Inflammatory macrophage (primary cell): ENCODE measurements around the gene ABCA6.
"Not testable (repeated sequence)": the region's sequence is repeated elsewhere in the genome, so short reads cannot be mapped to it uniquely, and the experiment has no call there.

Source experiments
- DNase-seq, 2 donors: peaks; one replicate each; pipeline ENCODE4 v3.0.0-alpha.2; 2020 to 2022

Gene ABCA6

GRCh38 chr17:69072803-69073256 lies 68.9 kb downstream of the ABCA6 start:
- not testable (repeated sequence) for DNase-seq

- not testable (repeated sequence) for DNase-seq
Measured at GRCh38 chr17:69071233-69071586, 70.5 kb downstream of the ABCA6 start.

DNA sequence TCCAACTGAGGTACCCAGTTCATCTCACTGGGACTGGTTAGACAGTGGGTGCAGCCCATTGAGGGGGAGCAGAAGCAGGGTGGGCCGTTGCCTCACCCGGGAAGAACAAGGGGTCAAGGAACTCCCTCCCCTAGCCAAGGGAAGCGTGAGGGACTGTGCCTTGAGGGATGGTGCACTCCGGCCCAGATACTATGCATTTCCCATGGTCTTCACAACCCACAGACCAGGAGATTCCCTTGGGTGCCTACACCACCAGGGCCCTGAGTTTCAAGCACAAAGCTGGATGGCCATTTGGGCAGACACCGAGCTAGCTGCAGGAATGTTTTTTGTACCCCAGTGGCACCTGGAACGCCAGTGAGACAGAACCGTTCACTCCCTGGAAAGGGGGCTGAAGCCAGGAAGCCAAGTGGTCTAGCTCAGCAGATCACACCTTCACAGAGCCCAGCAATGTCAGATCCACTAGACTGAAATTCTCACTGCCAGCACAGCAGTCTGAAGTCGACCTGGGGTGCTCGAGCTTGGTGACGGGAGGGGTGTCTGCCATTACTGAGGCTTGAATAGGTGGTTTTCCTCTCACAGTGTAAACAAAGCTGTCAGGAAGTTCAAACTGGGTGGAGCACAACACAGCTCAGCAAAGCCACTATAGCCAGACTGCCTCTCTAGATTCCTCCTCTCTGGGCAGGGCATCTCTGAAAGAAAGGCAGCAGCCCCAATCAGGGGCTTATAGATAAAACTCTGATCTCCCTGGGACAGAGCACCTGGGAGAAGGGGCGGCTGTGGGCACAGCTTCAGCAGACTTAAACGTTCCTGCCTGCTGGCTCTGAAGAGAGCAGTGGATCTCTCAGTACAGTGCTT lies 71.1 kb downstream of the ABCA6 start:
- DNase-seq = not testable (repeated sequence)

GRCh38 chr17:69069226-69069750 lies 72.4 kb downstream of the ABCA6 start:
- DNase-seq = no peak

DNA sequence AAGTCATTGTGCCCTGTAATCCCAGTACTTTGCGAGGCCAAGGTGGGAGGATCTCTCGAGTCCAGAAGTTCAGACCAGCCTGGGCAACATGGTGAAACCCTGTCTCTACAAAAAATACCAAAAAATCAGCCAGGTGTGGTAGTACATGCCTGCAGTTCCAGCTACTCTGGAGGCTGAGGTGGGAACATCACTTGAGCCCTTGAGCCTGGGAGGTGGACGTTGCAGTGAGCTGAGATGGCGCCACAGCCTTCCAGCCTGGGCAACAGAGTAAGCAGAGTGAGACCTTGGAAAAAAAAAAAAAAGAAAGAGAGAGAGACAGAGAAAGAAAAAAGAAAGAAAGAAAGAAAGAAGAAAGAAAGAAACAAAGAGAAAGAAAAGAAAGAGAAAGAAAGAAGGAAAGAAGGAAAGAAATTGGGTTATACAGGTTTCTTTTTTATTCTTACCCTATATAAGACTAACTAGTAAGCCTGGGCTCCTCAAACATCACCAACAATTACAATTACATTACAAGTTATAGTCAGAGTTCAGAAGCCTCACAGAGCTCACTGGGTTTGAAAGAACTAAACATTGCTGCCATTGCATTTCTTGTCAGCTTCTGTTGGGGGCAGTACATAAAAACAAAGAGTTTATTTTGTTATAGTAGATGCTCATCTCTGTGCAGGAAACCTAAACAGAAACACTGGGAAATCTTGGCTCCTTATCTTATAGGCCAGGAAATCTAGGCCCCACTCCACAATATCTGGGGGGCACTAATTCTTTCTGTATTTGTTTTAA lies 74.2 kb downstream of the ABCA6 start:
- DNase-seq = no peak

GRCh38 chr17:69066482-69066881 lies 75.2 kb downstream of the ABCA6 start:
- peak; percentile 30 to 69 for DNase-seq

GRCh38 chr17:69065113-69065512 lies 76.6 kb downstream of the ABCA6 start:
- DNase-seq = no peak

- no peak for DNase-seq
Measured at GRCh38 chr17:69064476-69064875, 77.2 kb downstream of the ABCA6 start.

DNA sequence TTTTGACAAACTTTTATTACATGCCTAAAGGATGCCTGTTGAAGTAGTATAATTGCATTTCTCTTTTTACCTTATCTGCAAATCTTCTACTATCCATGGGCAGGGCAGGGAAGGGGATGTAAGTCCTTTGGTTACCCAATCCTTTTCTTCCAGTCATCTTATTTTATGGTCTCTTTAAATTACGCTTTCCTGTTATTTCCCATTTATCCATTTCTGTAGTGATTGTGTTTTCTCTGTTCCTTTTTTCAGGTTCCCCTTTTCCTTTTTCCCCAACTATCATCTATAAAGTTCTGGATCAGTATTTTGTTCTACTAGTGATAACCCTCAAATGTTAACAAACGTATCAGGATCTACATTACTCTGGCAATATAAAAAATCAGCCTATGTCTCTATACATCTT lies 77.7 kb downstream of the ABCA6 start:
- peak in 1 of 2 donors; percentile 51 for DNase-seq

- DNase-seq = no peak
Measured at GRCh38 chr17:69062860-69063581, 78.7 kb downstream of the ABCA6 start.

- no peak for DNase-seq
Measured at GRCh38 chr17:69061721-69062556, 79.8 kb downstream of the ABCA6 start.

DNA sequence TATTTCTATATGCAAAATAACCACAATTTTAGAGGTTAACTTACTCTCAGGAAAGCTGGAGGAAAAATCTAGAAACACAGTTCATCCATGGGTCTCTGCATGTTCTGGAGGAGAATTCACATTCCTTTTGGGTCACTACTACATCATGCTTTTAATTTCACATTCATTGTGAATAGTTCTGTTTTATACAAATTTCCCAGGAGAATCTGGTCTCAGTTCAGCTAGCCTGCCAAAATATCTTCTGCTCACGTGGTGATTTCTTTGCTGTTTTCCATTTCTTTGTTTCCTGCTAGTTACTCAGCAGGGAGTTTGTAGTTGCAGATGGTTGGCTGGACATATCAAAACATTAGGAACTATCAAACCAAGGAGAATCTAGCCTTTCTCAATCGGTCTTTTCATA lies 80.9 kb downstream of the ABCA6 start, which contains the start of gene ABCA9:
TSS of gene ABCA9 (minus strand) at position 106 of the 400 bp plus-strand sequence. CDS start 9,801 bp downstream, outside the sequence.
- DNase-seq = no peak

GRCh38 chr17:69059458-69060175 lies 82.1 kb downstream of the ABCA6 start:
- DNase-seq = no peak

GRCh38 chr17:69058165-69058564 lies 83.5 kb downstream of the ABCA6 start:
- DNase-seq = peak; percentile 30 to 32

GRCh38 chr17:69057280-69057679 lies 84.4 kb downstream of the ABCA6 start:
- no peak for DNase-seq

- DNase-seq = no peak
Measured at GRCh38 chr17:69056179-69056823, 85.4 kb downstream of the ABCA6 start.

- no peak for DNase-seq
Measured at GRCh38 chr17:69055334-69055733, 86.4 kb downstream of the ABCA6 start.

DNA sequence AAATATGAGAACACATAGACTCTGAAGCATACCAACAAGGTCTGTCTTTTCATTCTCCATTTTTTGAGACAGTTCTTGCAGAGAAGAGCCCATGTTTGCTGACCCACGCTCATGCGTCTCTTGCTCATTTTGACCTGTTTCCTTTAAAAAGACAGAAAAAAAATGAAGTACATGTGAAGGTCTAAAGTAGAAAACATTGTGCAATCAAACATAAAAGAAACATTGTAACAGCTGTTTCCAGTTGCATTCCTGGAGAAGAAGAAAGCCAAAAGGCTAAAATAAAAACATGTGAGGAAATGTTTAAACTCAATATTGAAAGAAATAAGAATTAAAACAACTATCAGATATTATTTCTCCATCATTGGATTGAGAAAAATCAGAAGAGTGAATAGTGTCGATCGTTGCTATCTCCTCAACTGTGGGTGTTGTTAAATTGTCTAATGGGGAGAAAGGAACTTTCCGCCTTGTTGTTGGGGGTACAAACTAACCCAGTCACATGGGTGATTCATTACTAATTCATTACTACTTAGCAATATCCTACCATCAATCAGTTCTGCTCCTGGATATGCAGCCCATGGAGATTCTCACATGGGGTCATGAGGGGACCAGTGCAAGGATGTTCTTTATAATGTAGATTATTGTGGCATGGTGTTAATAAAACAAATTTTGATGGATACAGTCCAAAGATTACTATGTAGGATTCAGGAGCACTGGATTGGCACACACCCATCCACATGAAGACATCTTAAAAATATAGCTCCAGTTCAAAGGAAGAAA lies 90.5 kb downstream of the ABCA6 start:
- DNase-seq = peak; percentile 21 to 43

DNA sequence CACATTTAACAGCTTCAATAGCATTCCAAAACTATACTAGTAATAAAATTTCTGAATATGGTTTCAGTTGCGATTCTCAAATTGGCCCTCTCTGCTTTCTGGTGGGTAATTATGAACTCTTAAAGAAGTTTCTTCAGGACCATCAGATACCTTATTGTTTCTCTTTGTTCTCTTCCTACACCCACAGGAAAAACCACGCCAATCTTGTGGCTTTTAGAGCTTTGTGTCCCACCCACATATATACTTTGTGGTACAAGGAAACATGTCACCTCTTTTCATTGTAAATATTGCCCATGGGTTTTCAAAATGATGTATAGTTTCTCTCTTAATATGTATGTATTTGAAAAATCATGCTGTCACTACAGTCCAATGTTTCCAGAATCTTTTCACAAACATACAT lies 93.1 kb downstream of the ABCA6 start:
- no peak for DNase-seq
